K562 (cell line): ENCODE data around the gene CNTN6. TPM values are rescaled to one million over a fixed set of nuclear protein-coding genes. Genes with fewer than 3 reads are reported as not detected.

Source experiments
- ATAC-seq: fragments of 200-7000 bp; cut with Tn5 transposase; 3 replicates; pipeline ENCODE4 v1.9.1; 2020; ENCODE audit warnings: moderate library complexity
- BruUV-seq: library from RNA; stranded (reverse); fragments of 400-500 nt; replicated peaks from 2 replicates; lab custom pipeline; 2021; lab: Mats Ljungman, UMichigan
- CTCF ChIA-PET: fragments of 300-600 bp; formaldehyde crosslinking; extraction: SDS; loops from one replicate; lab custom pipeline; 2021; ENCODE audit warnings: low intra/inter-chr PET ratio; lab: Yijun Ruan, JAX
- POLR2A ChIA-PET: fragments of 300-600, 350-650 bp; sonication (Branson Sonifier 250); formaldehyde crosslinking; extraction: SDS; loops from one replicate; lab custom pipeline; 2021; ENCODE audit warnings: antibody characterized with exemption, inconsistent platforms; lab: Yijun Ruan, JAX
- DNase-seq, 4 experiments: peaks; one replicate each; pipeline versions ENCODE4 v3.0.0 to v3.0.0-alpha.2; 2011 to 2018; ENCODE audit warnings: low spot score in 3 of 4, mixed read lengths in 3 of 4; ENCODE audit errors: extremely low read depth in 1 of 4
- FAIRE-seq: peaks from 2 replicates; lab custom pipeline; 2011; peaks lifted over from hg19 to GRCh38; lab: Jason Lieb, UNC
- H2AFZ ChIP-seq: 2 replicates; pipeline ENCODE4 v1.6.0; 2011; ENCODE audit warnings: low read depth, low read length, control low read depth, inconsistent platforms
- H3K27ac ChIP-seq: fragments of 200-600 bp; 3 replicates; pipeline ENCODE4 v1.8.0; 2011; ENCODE audit warnings: low read depth, mild to moderate bottlenecking, control low read depth, inconsistent platforms, low read length, moderate library complexity, mixed read lengths; ENCODE audit errors: extremely low read depth
- H3K27me3 ChIP-seq, 2 experiments: fragments of 300-600 bp in 1 of 2; 2 replicates in 1 of 2; 3 replicates in 1 of 2; pipeline versions ENCODE4 v1.6.0 to v1.8.0; 2011; ENCODE audit warnings: inconsistent platforms in 2 of 2, low read length in 2 of 2, mild to moderate bottlenecking in 1 of 2, mixed read lengths in 1 of 2, moderate library complexity in 1 of 2; ENCODE audit not compliant: control insufficient read depth in 2 of 2, insufficient read depth in 2 of 2
- H3K36me3 ChIP-seq: fragments of 300-600 bp; 3 replicates; pipeline ENCODE4 v1.8.0; 2011; ENCODE audit warnings: mild to moderate bottlenecking, low read length, inconsistent platforms; ENCODE audit not compliant: control insufficient read depth, insufficient read depth
- H3K4me1 ChIP-seq, 2 experiments: fragments of 200-600 bp in 1 of 2; replicated peaks in 1 of 2; 2 replicates in 1 of 2; 3 replicates in 1 of 2; pipeline versions ENCODE4 v1.5.1 to v1.8.0; 2011; ENCODE audit warnings: inconsistent platforms in 2 of 2, low read length in 2 of 2, mild to moderate bottlenecking in 1 of 2, mixed read lengths in 1 of 2, moderate library complexity in 1 of 2; ENCODE audit not compliant: control insufficient read depth in 2 of 2, insufficient read depth in 2 of 2
- H3K4me2 ChIP-seq: 2 replicates; pipeline ENCODE4 v1.6.1; 2011; ENCODE audit warnings: low read length, control low read depth, inconsistent platforms, mixed read lengths; ENCODE audit not compliant: insufficient read depth
- H3K4me3 ChIP-seq: fragments of 200-600 bp; sonication (generic), shearing (Covaris generic); 2 replicates; pipeline ENCODE4 v1.5.1; 2016; ENCODE audit warnings: control low read depth, inconsistent platforms
- H3K79me2 ChIP-seq: fragments of 200-600 bp; 3 replicates; pipeline ENCODE4 v1.8.0; 2011; ENCODE audit warnings: low read length, inconsistent platforms; ENCODE audit not compliant: control insufficient read depth, insufficient read depth
- H3K9ac ChIP-seq, 2 experiments: 2 replicates each; pipeline versions ENCODE4 v1.6.0 to v1.6.1; 2011; ENCODE audit warnings: low read depth in 2 of 2, low read length in 2 of 2, control low read depth in 1 of 2, inconsistent platforms in 1 of 2, mild to moderate bottlenecking in 1 of 2, mixed read lengths in 1 of 2; ENCODE audit not compliant: insufficient read depth in 1 of 2
- H3K9me1 ChIP-seq: one replicate; pipeline ENCODE4 v1.6.0; 2011; ENCODE audit warnings: inconsistent platforms, mild to moderate bottlenecking, low read length, moderate library complexity; ENCODE audit not compliant: control insufficient read depth, insufficient read depth
- H3K9me3 ChIP-seq: replicated peaks from 2 replicates; pipeline ENCODE4 v1.5.1; 2011; ENCODE audit warnings: low read depth, low read length, inconsistent platforms; ENCODE audit not compliant: control insufficient read depth, insufficient read depth
- H4K20me1 ChIP-seq: replicated peaks from 2 replicates; pipeline ENCODE4 v1.6.1; 2011; ENCODE audit warnings: low read length, inconsistent platforms, mixed read lengths; ENCODE audit not compliant: control insufficient read depth, insufficient read depth
- ATF2 ChIP-seq: sonication (generic); formaldehyde crosslinking; IDR thresholded peaks from 2 replicates; pipeline ENCODE4 v1.8.1; 2022; ENCODE audit warnings: missing genetic modification reagents
- NR0B1 ChIP-seq: fragments of 450-650 bp; IDR thresholded peaks from one replicate; pipeline ENCODE4 v1.6.1; 2018; ENCODE audit warnings: mild to moderate bottlenecking, moderate library complexity; ENCODE audit not compliant: partially characterized antibody
- OTX1 ChIP-seq: fragments of 450-650 bp; formaldehyde crosslinking; IDR thresholded peaks from 2 replicates; pipeline ENCODE4 v1.4.0; 2022; ENCODE audit warnings: mild to moderate bottlenecking
- PCBP1 ChIP-seq: fragments of 200-400 bp; formaldehyde crosslinking; IDR thresholded peaks from 2 replicates; pipeline ENCODE4 v1.6.1; 2018; ENCODE audit warnings: mild to moderate bottlenecking, low read depth, low read length; ENCODE audit not compliant: poor library complexity, severe bottlenecking
- PTRF ChIP-seq: fragments of 450-650 bp; IDR thresholded peaks from 2 replicates; pipeline ENCODE4 v1.6.1; 2016; ENCODE audit warnings: mild to moderate bottlenecking, missing genetic modification characterization, missing compliant biosample characterization
- RNF219 ChIP-seq: fragments of 250-450 bp; sonication (Bioruptor Pico); IDR thresholded peaks from 2 replicates; pipeline ENCODE4 v1.5.0; 2022; ENCODE audit warnings: mild to moderate bottlenecking
- SMAD4 ChIP-seq: fragments of 250-450 bp; sonication (Bioruptor Pico); conservative IDR thresholded peaks from 2 replicates; pipeline ENCODE4 v1.8.0; 2021; ENCODE audit warnings: inconsistent platforms, mild to moderate bottlenecking, moderate library complexity
- ZNF121 ChIP-seq: sonication (generic); formaldehyde crosslinking; conservative IDR thresholded peaks from 2 replicates; pipeline ENCODE4 v1.8.0; 2022; ENCODE audit warnings: missing genetic modification reagents
- ZNF75A ChIP-seq: fragments of 450-650 bp; formaldehyde crosslinking; IDR thresholded peaks from 2 replicates; pipeline ENCODE4 v1.4.0; 2020; ENCODE audit warnings: mild to moderate bottlenecking
- in situ Hi-C: fragments of 300-500 bp; cut with MboI; formaldehyde crosslinking; loops from 4 replicates; pipeline ENCODE4 v1.15.0; 2018; ENCODE audit warnings: inconsistent platforms, mixed read lengths
- intact Hi-C: fragments of 100-400 bp; cut with micrococcal nuclease; formaldehyde crosslinking; loops from 2 replicates; pipeline ENCODE4 v1.14.2; 2022
- polyA plus RNA-seq, 8 experiments: library from polyadenylated mRNA; depleted of rRNA in 4 of 8; stranded (reverse) in 5 of 8; unstranded in 3 of 8; fragments of >200 nt; fragmentation: Nextera tagmentation in 2 of 8; fragmentation: Illumina TruSeq in 1 of 8; extraction: Ambion mirVana in 2 of 8; extraction: Trizol in 1 of 8; gene quantifications; 2 replicates each; pipeline versions ENCODE4 v1.2.1 to v1.2.3, GENCODE V29; 2011 to 2014; ENCODE audit warnings: inconsistent platforms in 1 of 8, missing spikeins in 1 of 8
- total RNA-seq, 7 experiments: library from RNA; depleted of rRNA in 6 of 7; stranded (reverse); fragments of >200 nt in 6 of 7; fragmentation: Illumina TruSeq in 2 of 7; extraction: Trizol in 2 of 7; gene quantifications; 2 replicates each; pipeline versions ENCODE4 v1.2.1 to v1.2.3, GENCODE V29; 2011 to 2021; ENCODE audit warnings: low replicate concordance in 1 of 7

CNTN6 gene
- total and polyA plus RNA-seq, 9 of the 15 experiments (the other 6 are each of a cell fraction or from before 2014, with no cell fraction given): not detected

- Histone ChIP-seq H3K27ac (no peak overlapping the region), H3K4me1 (no peaks in the 10 kb centered on the region), H3K79me2 (no peaks in the 10 kb centered on the region), H3K36me3 (no peaks in the 10 kb centered on the region), H3K9me1 (no peaks in the 10 kb centered on the region), H3K4me2 (no peak overlapping the region), H3K9me3 (peaks cover 5% of the 10 kb centered on the region; the same call in 1 of the 2 replicates), H3K27me3 (no peaks in the 10 kb centered on the region), H3K4me3 (no peak overlapping the region), H3K9ac (no peak overlapping the region), H4K20me1 (no peaks in the 10 kb centered on the region), H2AFZ (no peak overlapping the region)
- POLR2A ChIA-PET: no interaction called here
- ATAC-seq (no peak), DNase-seq (no peak), FAIRE-seq (no peak)
- no TSS peak for BruUV-seq
- CTCF ChIA-PET: no interaction called here
- in situ Hi-C loops (no loop called here), intact Hi-C loops (no loop called here)
- TF ChIP-seq RNF219 (CRISPR knock-in tag): no peak
- no peak for TF ChIP-seq OTX1 (CRISPR knock-in tag)
- no peak for TF ChIP-seq PCBP1
- no peak for TF ChIP-seq PTRF (tag)
- no peak for TF ChIP-seq NR0B1
- TF ChIP-seq SMAD4 (CRISPR knock-in tag): no peak
- TF ChIP-seq ZNF121 (CRISPR knock-in tag): no peak
- TF ChIP-seq ATF2 (CRISPR knock-in tag): no peak
- TF ChIP-seq ZNF75A: no peak
These were observed 353.7 kb downstream of the CNTN6 start for GRCh38 chr3:1446531-1446930.
